H9 (cell line): ENCODE results near the gene FCGR3A. TPM values are rescaled to one million over a fixed set of nuclear protein-coding genes. Genes with fewer than 3 reads are reported as not detected.

Experiments
- DNase-seq: peaks from one replicate; pipeline ENCODE4 v3.0.0-alpha.2; 2017
- H2AFZ ChIP-seq: one replicate; pipeline ENCODE4 v1.6.1; 2013; ENCODE audit warnings: mild to moderate bottlenecking, low read length, control low read depth, moderate library complexity
- H2AK5ac ChIP-seq: 2 replicates; pipeline ENCODE4 v1.6.1; 2013; ENCODE audit warnings: low read length, control low read depth, mixed read lengths; ENCODE audit not compliant: insufficient read length
- H2BK120ac ChIP-seq: one replicate; pipeline ENCODE4 v1.6.1; 2013; ENCODE audit warnings: low read depth, mild to moderate bottlenecking, low read length, control low read depth, inconsistent platforms; ENCODE audit not compliant: poor library complexity, severe bottlenecking
- H2BK12ac ChIP-seq: 2 replicates; pipeline ENCODE4 v1.6.1; 2013; ENCODE audit warnings: low read length, control low read depth, mixed read lengths, low read depth; ENCODE audit not compliant: insufficient read length
- H2BK15ac ChIP-seq: 2 replicates; pipeline ENCODE4 v1.6.1; 2013; ENCODE audit warnings: low read depth, low read length, control low read depth
- H2BK20ac ChIP-seq: one replicate; pipeline ENCODE4 v1.6.1; 2013; ENCODE audit warnings: low read depth, mild to moderate bottlenecking, low read length, control low read depth, inconsistent platforms; ENCODE audit not compliant: poor library complexity, severe bottlenecking
- H2BK5ac ChIP-seq: 2 replicates; pipeline ENCODE4 v1.6.1; 2013; ENCODE audit warnings: low read length, control low read depth, mixed read lengths; ENCODE audit not compliant: insufficient read length
- H3K14ac ChIP-seq: 2 replicates; pipeline ENCODE4 v1.6.1; 2013; ENCODE audit warnings: low read length, control low read depth; ENCODE audit not compliant: insufficient read depth
- H3K18ac ChIP-seq: 2 replicates; pipeline ENCODE4 v1.6.1; 2013; ENCODE audit warnings: low read depth, mild to moderate bottlenecking, mixed read lengths, low read length, control low read depth; ENCODE audit not compliant: insufficient read length
- H3K23ac ChIP-seq: 2 replicates; pipeline ENCODE4 v1.6.1; 2013; ENCODE audit warnings: low read length, control low read depth, mixed read lengths, low read depth; ENCODE audit not compliant: insufficient read length
- H3K23me2 ChIP-seq: 2 replicates; pipeline ENCODE4 v1.6.1; 2013; ENCODE audit warnings: low read depth, mild to moderate bottlenecking, mixed read lengths, low read length, control low read depth; ENCODE audit not compliant: insufficient read length, poor library complexity, severe bottlenecking
- H3K27ac ChIP-seq: 2 replicates; pipeline ENCODE4 v1.5.1; 2013; ENCODE audit warnings: low read length, control low read depth, mixed read lengths, low read depth; ENCODE audit not compliant: insufficient read length
- H3K27me3 ChIP-seq: 2 replicates; pipeline ENCODE4 v1.6.1; 2013; ENCODE audit warnings: low read length, control low read depth, inconsistent platforms; ENCODE audit not compliant: insufficient read depth
- H3K4ac ChIP-seq: 2 replicates; pipeline ENCODE4 v1.6.1; 2013; ENCODE audit warnings: low read depth, mild to moderate bottlenecking, control low read depth, inconsistent platforms, low read length, moderate library complexity
- H3K4me1 ChIP-seq: 2 replicates; pipeline ENCODE4 v1.6.1; 2013; ENCODE audit warnings: low read length, control low read depth, inconsistent platforms; ENCODE audit not compliant: insufficient read depth
- H3K4me2 ChIP-seq: 2 replicates; pipeline ENCODE4 v1.6.1; 2013; ENCODE audit warnings: low read length, control low read depth, mixed read lengths; ENCODE audit not compliant: insufficient read length, insufficient read depth
- H3K56ac ChIP-seq: 2 replicates; pipeline ENCODE4 v1.6.1; 2013; ENCODE audit warnings: low read depth, mild to moderate bottlenecking, mixed read lengths, low read length, control low read depth; ENCODE audit not compliant: insufficient read length
- H3K79me1 ChIP-seq: 2 replicates; pipeline ENCODE4 v1.6.1; 2013; ENCODE audit warnings: low read depth, mild to moderate bottlenecking, moderate library complexity, low read length, control low read depth, inconsistent platforms; ENCODE audit not compliant: insufficient read depth, poor library complexity, severe bottlenecking
- H3K79me2 ChIP-seq: 2 replicates; pipeline ENCODE4 v1.6.1; 2013; ENCODE audit warnings: low read length, control low read depth, inconsistent platforms; ENCODE audit not compliant: insufficient read depth
- H3K9ac ChIP-seq: 2 replicates; pipeline ENCODE4 v1.6.1; 2013; ENCODE audit warnings: low read length, control low read depth, mixed read lengths; ENCODE audit not compliant: insufficient read length; ENCODE audit errors: extremely low read depth
- H3K9me3 ChIP-seq: one replicate; pipeline ENCODE4 v1.6.1; 2013; ENCODE audit warnings: low read depth, low read length, inconsistent platforms; ENCODE audit not compliant: control insufficient read depth
- H3T11ph ChIP-seq: one replicate; pipeline ENCODE4 v1.6.1; 2013; ENCODE audit warnings: mild to moderate bottlenecking, low read length, control low read depth, inconsistent platforms
- H4K20me1 ChIP-seq: one replicate; pipeline ENCODE4 v1.6.1; 2013; ENCODE audit not compliant: control insufficient read depth, insufficient read length, insufficient read depth
- H4K5ac ChIP-seq: 2 replicates; pipeline ENCODE4 v1.6.1; 2013; ENCODE audit warnings: low read depth, mild to moderate bottlenecking, mixed read lengths, low read length, control low read depth; ENCODE audit not compliant: insufficient read length
- H4K8ac ChIP-seq: replicated peaks from 2 replicates; pipeline ENCODE4 v1.6.1; 2013; ENCODE audit warnings: low read length, control low read depth, mixed read lengths, low read depth; ENCODE audit not compliant: insufficient read length
- H4K91ac ChIP-seq: 2 replicates; pipeline ENCODE4 v1.6.1; 2013; ENCODE audit warnings: low read depth, mild to moderate bottlenecking, moderate library complexity, mixed read lengths, low read length, control low read depth; ENCODE audit not compliant: insufficient read length
- H3K27ac Mint-ChIP-seq, 3 experiments: 2 replicates in 2 of 3; 3 replicates in 1 of 3; pipeline ENCODE4 v1.8.0; 2020 to 2021; ENCODE audit warnings: mixed read lengths in 3 of 3, mild to moderate bottlenecking in 1 of 3, moderate library complexity in 1 of 3
- H3K27me3 Mint-ChIP-seq: 2 replicates; pipeline ENCODE4 v1.8.0; 2021; ENCODE audit warnings: low read depth, mild to moderate bottlenecking, moderate library complexity, mixed read lengths
- H3K36me3 Mint-ChIP-seq, 3 experiments: 2 replicates in 2 of 3; 3 replicates in 1 of 3; pipeline ENCODE4 v1.8.0; 2020 to 2021; ENCODE audit warnings: low read depth in 3 of 3, mixed read lengths in 3 of 3; ENCODE audit not compliant: insufficient read depth in 1 of 3
- H3K4me1 Mint-ChIP-seq, 2 experiments: 2 replicates each; pipeline ENCODE4 v1.8.0; 2020; ENCODE audit warnings: mixed read lengths in 2 of 2
- H3K4me3 Mint-ChIP-seq, 2 experiments: 2 replicates in 1 of 2; 3 replicates in 1 of 2; pipeline ENCODE4 v1.8.0; 2020 to 2021; ENCODE audit warnings: mild to moderate bottlenecking in 2 of 2, mixed read lengths in 2 of 2, moderate library complexity in 1 of 2
- H3K9me3 Mint-ChIP-seq, 2 experiments: 2 replicates in 1 of 2; 3 replicates in 1 of 2; pipeline ENCODE4 v1.8.0; 2020; ENCODE audit warnings: mild to moderate bottlenecking in 2 of 2, mixed read lengths in 2 of 2, moderate library complexity in 1 of 2
- CTCF ChIP-seq: fragments of 200-600 bp; sonication (generic); conservative IDR thresholded peaks from 3 replicates; pipeline ENCODE4 v1.8.0; 2021; ENCODE audit warnings: antibody characterized with exemption, mild to moderate bottlenecking
- WGBS: extraction: QIAGEN DNeasy Blood & Tissue Kit; methylation state at CpG from one replicate; pipeline ENCODE4 v1.1.7; 2013; ENCODE audit warnings: missing lambda C conversion rate, low lambda C conversion rate, mixed read lengths; ENCODE audit not compliant: insufficient read length; ENCODE audit errors: extremely low coverage; 5-methylcytosine and 5-hydroxymethylcytosine counted together
- total RNA-seq: library from RNA; stranded (reverse); gene quantifications from 2 replicates; pipeline ENCODE4 v1.2.1, GENCODE V29; 2021

FCGR3A gene
- total RNA-seq, 1 experiment from 2014 or later, result not detected

GRCh38 chr1:161492827-161493226 lies 56.8 kb downstream of the FCGR3A start:
- H3K27ac Mint-ChIP-seq, result no peak overlapping the region
- Histone ChIP-seq H4K8ac (no peak overlapping the region), H3K9ac (no peak overlapping the region), H3K27ac (no peak overlapping the region), H3K23me2 (no peaks in the 10 kb centered on the region), H3T11ph (no peak overlapping the region), H4K91ac (no peak overlapping the region), H3K9me3 (no peaks in the 10 kb centered on the region), H3K18ac (no peak overlapping the region), H2BK120ac (no peak overlapping the region), H3K4ac (no peak overlapping the region), H4K20me1 (no peaks in the 10 kb centered on the region), H2AFZ (no peak overlapping the region), H2BK15ac (no peak overlapping the region), H3K56ac (no peak overlapping the region), H3K27me3 (no peaks in the 10 kb centered on the region), H4K5ac (no peak overlapping the region), H3K23ac (no peak overlapping the region), H3K14ac (no peak overlapping the region), H2BK5ac (no peak overlapping the region), H2BK12ac (no peak overlapping the region), H3K4me1 (no peaks in the 10 kb centered on the region), H3K79me1 (no peaks in the 10 kb centered on the region), H2AK5ac (no peak overlapping the region), H2BK20ac (no peak overlapping the region), H3K4me2 (no peak overlapping the region), H3K79me2 (no peaks in the 10 kb centered on the region)
- peaks cover 40% of the 10 kb centered on the region for H3K27me3 Mint-ChIP-seq
- H3K4me3 Mint-ChIP-seq, result no peak overlapping the region
- H3K36me3 Mint-ChIP-seq, result no peaks in the 10 kb centered on the region
- TF ChIP-seq CTCF, result no peak
- WGBS, result no CpG with 5 or more reads among the region's 2 CpGs
- H3K9me3 Mint-ChIP-seq, result no peaks in the 10 kb centered on the region
- peaks cover 2 to 4% of the 10 kb centered on the region in 2 experiments; a peak in 3 of 4 replicates for H3K4me1 Mint-ChIP-seq
- no peak for DNase-seq

Other genes starting within 250 kb of the FCGR3A start
- 2.7 and 3.6 TPM in 2 replicates for gene MPZ, start 239.8 kb downstream of the FCGR3A start, total RNA-seq
- gene SDHC, start 235.4 kb downstream of the FCGR3A start, total RNA-seq, result 198 and 206 TPM in 2 replicates
- gene CFAP126, start 181.9 kb downstream of the FCGR3A start, total RNA-seq, result not detected in 2 replicates
- 0.55 TPM in 1 of 2 replicates, not detected in the other for gene FCGR2A, start 44.4 kb downstream of the FCGR3A start, total RNA-seq
- not detected in 2 replicates for gene HSPA6, start 25.3 kb downstream of the FCGR3A start, total RNA-seq
- gene FCGR3B, start 81.4 kb upstream of the FCGR3A start, total RNA-seq, result not detected in 2 replicates
- gene FCGR2B, start 113.3 kb upstream of the FCGR3A start, total RNA-seq, result not detected in 2 replicates
- not detected in 2 replicates for gene FCRLA, start 157.4 kb upstream of the FCGR3A start, total RNA-seq
- gene FCRLB, start 171.7 kb upstream of the FCGR3A start, total RNA-seq, result 0.18 TPM in 1 of 2 replicates, not detected in the other
- 23.2 and 28.0 TPM in 2 replicates for gene DUSP12, start 200.0 kb upstream of the FCGR3A start, total RNA-seq
- gene ATF6, start 216.5 kb upstream of the FCGR3A start, total RNA-seq, result 10.4 and 11.2 TPM in 2 replicates